Lung microvascular endothelial cell (primary cell): ENCODE data around the gene CREB5. TPM values are rescaled to one million over a fixed set of nuclear protein-coding genes. Genes with fewer than 3 reads are reported as not detected.

Source experiments
- DNase-seq, 2 donors: peaks; one replicate each; pipeline versions ENCODE4 v3.0.0 to v3.0.0-alpha.2; 2010; ENCODE audit warnings: low read depth in 2 of 2
- total RNA-seq: library from RNA; depleted of rRNA; stranded (reverse); fragments of >200 nt; gene quantifications from 2 replicates; pipeline ENCODE4 v1.2.1, GENCODE V29; 2014

CREB5 gene
- total RNA-seq, 1 donor from 2014 or later = 3.2 TPM

GRCh38 chr7:28509251-28510025, 97.1 kb downstream of the CREB5 start:
- DNase-seq = peak in 1 of 2 donors; percentile 60

- no peak for DNase-seq
These were observed 97.7 kb downstream of the CREB5 start for GRCh38 chr7:28510026-28510369.

- no peak for DNase-seq
These were observed 100.5 kb downstream of the CREB5 start for GRCh38 chr7:28512668-28513440.

- no peak for DNase-seq
These were observed 104.3 kb downstream of the CREB5 start for GRCh38 chr7:28516390-28517172.

GRCh38 chr7:28517206-28517605, 104.9 kb downstream of the CREB5 start:
- DNase-seq = no peak

GRCh38 chr7:28517606-28518005, 105.3 kb downstream of the CREB5 start:
- no peak for DNase-seq

GRCh38 chr7:28520074-28521015, 108.0 kb downstream of the CREB5 start:
- DNase-seq = no peak

- DNase-seq = no peak
These were observed 112.7 kb downstream of the CREB5 start for GRCh38 chr7:28524978-28525377.

GRCh38 chr7:28528899-28529298, 116.6 kb downstream of the CREB5 start:
- DNase-seq = no peak

GRCh38 chr7:28529755-28530154, 117.4 kb downstream of the CREB5 start:
- DNase-seq = no peak

GRCh38 chr7:28530175-28530802, 118.0 kb downstream of the CREB5 start:
- DNase-seq = peak; percentile 8 to 96

GRCh38 chr7:28530803-28531175, 118.5 kb downstream of the CREB5 start:
- DNase-seq = no peak

GRCh38 chr7:28531291-28531690, 119.0 kb downstream of the CREB5 start:
- DNase-seq = no peak

GRCh38 chr7:28532181-28532580, 119.9 kb downstream of the CREB5 start:
- no peak for DNase-seq

- DNase-seq = no peak
These were observed 120.9 kb downstream of the CREB5 start for GRCh38 chr7:28533267-28533666.

- DNase-seq = peak; percentile 2 to 4
These were observed 121.6 kb downstream of the CREB5 start for GRCh38 chr7:28533731-28534531.

GRCh38 chr7:28536259-28536658, 123.9 kb downstream of the CREB5 start:
- DNase-seq = peak in 1 of 2 donors; percentile 1

- no peak for DNase-seq
These were observed 127.1 kb downstream of the CREB5 start for GRCh38 chr7:28539289-28539981.

- DNase-seq = no peak
These were observed 130.1 kb downstream of the CREB5 start for GRCh38 chr7:28542410-28542809.
